SK-N-MC (cell line): ENCODE measurements around the gene TADA1.

Experiments used
- DNase-seq: peaks from one replicate; pipeline ENCODE4 v3.0.0-alpha.2; 2011; ENCODE audit warnings: low read depth, low spot score
- H3K27ac ChIP-seq: fragments of 200-600 bp; sonication (generic); 2 replicates; pipeline ENCODE4 v1.5.1; 2016; ENCODE audit warnings: mixed run types
- H3K36me3 ChIP-seq: fragments of 200-600 bp; sonication (generic); 2 replicates; pipeline ENCODE4 v1.6.1; 2017; ENCODE audit warnings: antibody characterized with exemption, low read length, mixed read lengths; ENCODE audit not compliant: insufficient read depth
- H3K4me3 ChIP-seq: fragments of 200-600 bp; sonication (generic); 2 replicates; pipeline ENCODE4 v1.5.1; 2016
- H3K9ac ChIP-seq: fragments of 200-600 bp; sonication (generic); 2 replicates; pipeline ENCODE4 v1.8.0; 2017; ENCODE audit warnings: mixed run types, mixed read lengths; ENCODE audit not compliant: insufficient read length
- H3K9me3 ChIP-seq: fragments of 200-600 bp; sonication (generic); 2 replicates; pipeline ENCODE4 v1.6.1; 2017; ENCODE audit warnings: low read depth, mild to moderate bottlenecking, antibody characterized with exemption, low read length, moderate library complexity, mixed read lengths
- EZH2 ChIP-seq: fragments of 200-600 bp; sonication (generic); IDR thresholded peaks from one replicate; pipeline ENCODE4 v1.6.1; 2017; ENCODE audit warnings: antibody characterized with exemption
- FOXP2 ChIP-seq: optimal IDR thresholded peaks from 2 replicates; pipeline ENCODE3; 2011; ENCODE audit warnings: mild to moderate bottlenecking, moderate library complexity; ENCODE audit not compliant: insufficient read depth; ENCODE audit errors: extremely low read length, control extremely low read depth
- POLR2AphosphoS5 ChIP-seq: IDR thresholded peaks from 2 replicates; pipeline ENCODE4 v1.6.1; 2012; ENCODE audit warnings: mild to moderate bottlenecking, low read depth, low read length, borderline replicate concordance

TADA1 gene, protein sequence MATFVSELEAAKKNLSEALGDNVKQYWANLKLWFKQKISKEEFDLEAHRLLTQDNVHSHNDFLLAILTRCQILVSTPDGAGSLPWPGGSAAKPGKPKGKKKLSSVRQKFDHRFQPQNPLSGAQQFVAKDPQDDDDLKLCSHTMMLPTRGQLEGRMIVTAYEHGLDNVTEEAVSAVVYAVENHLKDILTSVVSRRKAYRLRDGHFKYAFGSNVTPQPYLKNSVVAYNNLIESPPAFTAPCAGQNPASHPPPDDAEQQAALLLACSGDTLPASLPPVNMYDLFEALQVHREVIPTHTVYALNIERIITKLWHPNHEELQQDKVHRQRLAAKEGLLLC

GRCh38 chr1:166875734-166876539 lies at the start of gene TADA1:
TADA1 (minus strand) TSS chr1:166876264; CDS start chr1:166876233, 31 bp downstream.
- no peak for TF ChIP-seq FOXP2
- no peak for TF ChIP-seq EZH2
- peak; percentile 82 for TF ChIP-seq POLR2AphosphoS5
- DNase-seq: peak; percentile 73
- Histone ChIP-seq H3K4me3 (peak within 1 kb of the TSS; percentile 97), H3K27ac (peak within 1 kb of the TSS; percentile 67; the same call in 1 of the 2 replicates), H3K9me3 (no peaks in the 10 kb centered on the region), H3K36me3 (no peaks in the 10 kb centered on the region; the same call in 1 of the 2 replicates), H3K9ac (peak within 1 kb of the TSS; percentile 95)

GRCh38 chr1:166924823-166925541 lies 48.9 kb upstream of the TADA1 start:
- no peak for DNase-seq

GRCh38 chr1:166920561-166921475 lies 44.8 kb upstream of the TADA1 start:
- Histone ChIP-seq H3K4me3 (no peak overlapping the region), H3K9ac (no peak overlapping the region), H3K9me3 (no peaks in the 10 kb centered on the region), H3K27ac (no peak overlapping the region), H3K36me3 (no peaks in the 10 kb centered on the region)
- DNase-seq: no peak
- TF ChIP-seq EZH2: peak; percentile 57
- TF ChIP-seq FOXP2: no peak
- no peak for TF ChIP-seq POLR2AphosphoS5

More at GRCh38 chr1:166924823-166925541, 48.9 kb upstream of the TADA1 start:
- Histone ChIP-seq H3K9ac (no peak overlapping the region), H3K9me3 (no peaks in the 10 kb centered on the region), H3K36me3 (no peaks in the 10 kb centered on the region), H3K4me3 (no peak overlapping the region), H3K27ac (no peak overlapping the region)
- TF ChIP-seq FOXP2: no peak
- no peak for TF ChIP-seq POLR2AphosphoS5

DNA sequence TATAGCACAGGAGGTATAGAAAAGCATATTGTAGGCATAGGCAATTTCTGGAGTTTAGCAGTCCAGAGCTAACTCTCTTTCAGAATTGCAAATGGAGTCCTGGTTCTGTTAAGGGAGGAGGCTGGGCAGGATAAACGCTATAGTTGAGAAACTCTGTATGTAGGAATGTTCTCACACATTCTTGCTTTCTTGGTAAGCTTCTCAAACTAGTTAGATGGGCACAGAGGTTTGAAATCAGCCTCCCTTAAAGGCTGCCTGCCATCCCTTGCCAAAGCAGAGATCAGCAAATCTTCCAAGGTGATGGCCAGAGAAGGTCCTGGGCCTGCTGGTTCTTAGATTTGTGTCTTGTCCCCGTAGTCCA lies 42.9 kb upstream of the TADA1 start:
- Histone ChIP-seq H3K36me3 (no peaks in the 10 kb centered on the region), H3K4me3 (no peak overlapping the region), H3K9ac (no peak overlapping the region), H3K9me3 (no peaks in the 10 kb centered on the region), H3K27ac (no peak overlapping the region)
- no peak for TF ChIP-seq FOXP2
- no peak for TF ChIP-seq POLR2AphosphoS5
- no peak for TF ChIP-seq EZH2
- DNase-seq: no peak

DNA sequence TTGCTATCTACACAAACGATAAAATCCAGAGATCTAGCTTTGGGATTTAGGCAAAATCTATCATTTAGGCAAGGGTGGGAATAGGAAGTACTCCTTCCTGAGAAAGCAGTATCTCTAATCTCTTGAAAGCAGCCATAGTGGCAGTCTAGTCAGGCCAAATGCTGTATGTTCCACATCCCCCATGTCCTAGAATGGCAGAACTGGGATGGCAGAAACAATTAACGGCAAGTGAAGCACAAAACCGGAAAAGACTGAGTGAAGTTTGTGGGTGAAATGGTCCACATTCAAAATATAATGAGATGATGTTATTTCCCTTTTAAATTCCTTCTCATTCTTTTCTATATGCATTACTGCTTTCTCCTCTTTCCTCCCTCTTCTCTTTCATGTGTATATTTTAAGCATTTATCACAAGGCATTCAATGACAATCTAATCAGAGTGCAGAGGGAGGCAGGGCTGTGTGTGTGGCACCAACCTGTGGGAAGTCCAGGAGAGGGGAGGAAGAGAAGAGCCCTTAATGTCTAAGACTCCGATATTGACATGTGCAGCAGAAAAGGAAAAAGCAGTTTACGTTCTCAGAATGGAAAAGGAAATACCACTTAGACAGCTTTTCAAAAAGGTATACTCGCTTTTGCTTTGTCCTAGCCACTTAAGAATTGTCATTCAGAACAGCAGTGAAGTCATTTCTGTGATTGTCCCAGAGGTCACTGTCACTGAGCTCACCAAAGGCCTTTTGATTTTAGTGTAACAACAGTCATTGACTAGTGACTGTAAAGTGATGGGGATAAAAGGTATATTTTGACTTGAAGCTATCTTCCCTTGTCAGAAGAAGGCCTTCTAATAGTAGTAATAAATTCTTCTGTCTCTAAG lies 42.3 kb upstream of the TADA1 start:
- no peak overlapping the region for H3K27ac ChIP-seq

DNA sequence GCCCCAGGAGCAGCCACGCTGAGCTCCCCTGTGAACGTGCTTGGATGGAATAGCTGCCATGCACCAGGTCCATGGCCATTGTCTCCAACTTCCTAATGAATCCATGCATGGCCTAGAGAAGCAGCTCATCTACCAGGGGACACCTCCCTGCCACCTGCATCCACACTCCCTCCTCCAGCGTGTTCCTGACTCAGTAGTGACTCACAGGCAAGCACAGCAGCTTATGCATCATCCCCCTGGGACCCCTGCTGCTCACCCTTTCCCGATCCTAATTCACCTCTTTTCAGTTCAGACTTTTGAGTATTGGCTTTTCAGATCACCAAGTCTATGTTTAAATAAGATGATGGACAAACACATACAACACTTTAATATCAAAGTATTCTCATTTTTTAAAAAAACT lies 39.9 kb upstream of the TADA1 start:
- peaks cover 4% of the 10 kb centered on the region; the same call in 1 of the 2 replicates for H3K9me3 ChIP-seq
- no peak overlapping the region for H3K27ac ChIP-seq
- H3K9ac ChIP-seq: no peak overlapping the region
- H3K36me3 ChIP-seq: no peaks in the 10 kb centered on the region
- DNase-seq: no peak
- no peak overlapping the region for H3K4me3 ChIP-seq
- TF ChIP-seq POLR2AphosphoS5: no peak
- TF ChIP-seq FOXP2: no peak
- TF ChIP-seq EZH2: no peak

More for the DNA sequence above, 42.3 kb upstream of the TADA1 start:
- Histone ChIP-seq H3K36me3 (no peaks in the 10 kb centered on the region), H3K9me3 (no peaks in the 10 kb centered on the region), H3K4me3 (no peak overlapping the region), H3K9ac (no peak overlapping the region)
- TF ChIP-seq POLR2AphosphoS5: no peak
- peak; percentile 74 for TF ChIP-seq EZH2
- no peak for TF ChIP-seq FOXP2
- no peak for DNase-seq

- Histone ChIP-seq H3K27ac (no peak overlapping the region), H3K9ac (no peak overlapping the region), H3K36me3 (no peaks in the 10 kb centered on the region), H3K4me3 (no peak overlapping the region), H3K9me3 (peaks cover 6% of the 10 kb centered on the region; the same call in 1 of the 2 replicates)
- TF ChIP-seq FOXP2 (no peak), POLR2AphosphoS5 (no peak), EZH2 (no peak)
- DNase-seq: no peak
Observed at GRCh38 chr1:166915042-166915441, 39.0 kb upstream of the TADA1 start.
